HAP-1 (cell line): ENCODE data around the gene SLC37A1.
A peak's percentile ranks its signal among the peaks of the same experiment; 100 is the strongest.

Experiments
- DNase-seq, 2 experiments: peaks; one replicate each; pipeline ENCODE4 v3.0.0-alpha.2; 2016 to 2020; ENCODE audit warnings: low spot score in 2 of 2
- H3K27me3 ChIP-seq: fragments of 250-450 bp; sonication (Bioruptor Pico); 2 replicates; pipeline ENCODE4 v1.5.1; 2020; ENCODE audit warnings: low read depth, mild to moderate bottlenecking, moderate library complexity
- H3K36me3 ChIP-seq: fragments of 250-450 bp; sonication (Bioruptor Pico); replicated peaks from 2 replicates; pipeline ENCODE4 v1.5.1; 2020; ENCODE audit warnings: mild to moderate bottlenecking
- H3K4me1 ChIP-seq: fragments of 250-450 bp; sonication (Bioruptor Pico); 2 replicates; pipeline ENCODE4 v1.5.1; 2020; ENCODE audit warnings: mild to moderate bottlenecking
- H3K4me3 ChIP-seq: fragments of 250-450 bp; sonication (Bioruptor Pico); 2 replicates; pipeline ENCODE4 v1.5.1; 2020; ENCODE audit warnings: mild to moderate bottlenecking, moderate library complexity
- H3K9me3 ChIP-seq: fragments of 250-450 bp; sonication (Bioruptor Pico); 2 replicates; pipeline ENCODE4 v1.5.1; 2020; ENCODE audit warnings: mild to moderate bottlenecking, moderate library complexity
- in situ Hi-C: fragments of 300-500 bp; cut with MboI; formaldehyde crosslinking; loops from 3 replicates; pipeline ENCODE4 v1.14.3; 2020; ENCODE audit warnings: low sequenced_read_pairs, inconsistent platforms, mixed read lengths

SLC37A1 gene

GRCh38 chr21:42583477-42584295 lies 70.0 kb downstream of the SLC37A1 start:
- DNase-seq, result no peak
- H3K36me3 ChIP-seq, result no peaks in the 10 kb centered on the region
- no peaks in the 10 kb centered on the region for H3K27me3 ChIP-seq
- in situ Hi-C loops, result no loop called here
- H3K4me3 ChIP-seq, result no peak overlapping the region
- no peaks in the 10 kb centered on the region for H3K9me3 ChIP-seq
- no peaks in the 10 kb centered on the region for H3K4me1 ChIP-seq

DNA sequence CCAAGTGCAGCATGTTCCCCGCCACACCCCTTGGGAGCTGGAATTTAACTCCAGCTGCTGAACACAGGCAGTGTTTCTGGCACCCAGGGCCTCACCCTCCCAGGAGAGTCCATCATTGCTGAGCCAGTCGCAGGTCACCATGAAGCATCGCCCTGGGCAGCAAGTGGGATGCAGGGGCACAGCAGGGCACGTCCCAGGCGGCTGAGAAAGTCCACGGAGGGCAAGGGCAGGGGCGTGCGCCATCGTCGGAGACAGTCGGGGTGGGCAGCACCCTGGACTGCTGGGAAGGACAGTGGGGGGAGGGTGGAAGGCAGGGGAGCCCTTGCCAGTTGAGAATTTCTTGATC lies 70.6 kb downstream of the SLC37A1 start:
- no peaks in the 10 kb centered on the region for H3K36me3 ChIP-seq
- no peak for DNase-seq
- in situ Hi-C loops, result no loop called here
- no peaks in the 10 kb centered on the region for H3K9me3 ChIP-seq
- H3K27me3 ChIP-seq, result no peaks in the 10 kb centered on the region
- H3K4me1 ChIP-seq, result no peaks in the 10 kb centered on the region
- no peak overlapping the region for H3K4me3 ChIP-seq

DNA sequence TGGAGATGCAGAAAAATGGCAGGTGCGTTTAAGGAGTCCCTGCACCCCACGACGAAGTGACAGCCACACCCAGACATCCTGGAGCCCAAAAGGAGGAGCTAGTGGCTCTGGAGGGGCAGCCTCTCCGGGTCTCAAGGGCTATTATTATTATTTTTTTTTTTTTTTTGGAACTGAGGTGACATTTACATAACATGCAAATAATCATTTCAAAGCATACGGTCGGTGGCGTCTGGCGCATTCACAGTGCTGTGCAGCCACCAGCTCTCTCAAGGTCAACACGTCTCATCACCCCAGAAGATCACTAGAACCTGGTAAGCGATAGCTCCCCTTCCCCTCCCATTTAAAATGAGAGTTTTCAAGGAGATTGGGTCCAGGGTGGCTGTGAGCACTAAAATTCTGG lies 72.2 kb downstream of the SLC37A1 start:
- DNase-seq, result no peak
- no peaks in the 10 kb centered on the region for H3K27me3 ChIP-seq
- in situ Hi-C loops, result no loop called here
- no peaks in the 10 kb centered on the region for H3K36me3 ChIP-seq
- no peaks in the 10 kb centered on the region for H3K4me1 ChIP-seq
- no peaks in the 10 kb centered on the region for H3K9me3 ChIP-seq
- H3K4me3 ChIP-seq, result no peak overlapping the region

GRCh38 chr21:42586406-42586805 lies 72.8 kb downstream of the SLC37A1 start:
- Histone ChIP-seq H3K36me3 (no peaks in the 10 kb centered on the region), H3K27me3 (no peaks in the 10 kb centered on the region), H3K4me1 (no peaks in the 10 kb centered on the region), H3K4me3 (no peak overlapping the region), H3K9me3 (no peaks in the 10 kb centered on the region)
- in situ Hi-C loops, result no loop called here
- no peak for DNase-seq

DNA sequence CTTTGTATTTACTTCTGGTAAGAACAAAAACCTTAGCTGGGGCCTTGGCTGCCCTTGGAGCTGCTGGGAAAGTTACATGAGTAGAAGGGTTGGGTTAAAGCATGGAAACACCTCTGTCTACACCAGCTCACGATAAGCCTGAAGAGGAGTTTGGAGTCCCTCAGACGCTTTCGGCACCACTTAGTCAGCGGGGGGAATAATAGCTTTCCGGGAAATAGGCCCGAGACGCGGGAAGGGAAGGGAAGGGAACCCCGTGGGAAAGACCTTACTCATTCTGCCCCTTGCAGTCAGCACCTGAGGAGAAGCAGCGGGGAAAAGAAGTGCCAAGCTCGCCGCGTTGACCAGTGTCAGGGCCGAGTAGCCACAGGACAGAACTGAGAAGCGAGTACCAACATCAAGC lies 73.4 kb downstream of the SLC37A1 start:
- Histone ChIP-seq H3K36me3 (no peaks in the 10 kb centered on the region), H3K9me3 (no peaks in the 10 kb centered on the region), H3K27me3 (no peaks in the 10 kb centered on the region), H3K4me1 (no peaks in the 10 kb centered on the region), H3K4me3 (no peak overlapping the region)
- in situ Hi-C loops, result no loop called here
- no peak for DNase-seq

DNA sequence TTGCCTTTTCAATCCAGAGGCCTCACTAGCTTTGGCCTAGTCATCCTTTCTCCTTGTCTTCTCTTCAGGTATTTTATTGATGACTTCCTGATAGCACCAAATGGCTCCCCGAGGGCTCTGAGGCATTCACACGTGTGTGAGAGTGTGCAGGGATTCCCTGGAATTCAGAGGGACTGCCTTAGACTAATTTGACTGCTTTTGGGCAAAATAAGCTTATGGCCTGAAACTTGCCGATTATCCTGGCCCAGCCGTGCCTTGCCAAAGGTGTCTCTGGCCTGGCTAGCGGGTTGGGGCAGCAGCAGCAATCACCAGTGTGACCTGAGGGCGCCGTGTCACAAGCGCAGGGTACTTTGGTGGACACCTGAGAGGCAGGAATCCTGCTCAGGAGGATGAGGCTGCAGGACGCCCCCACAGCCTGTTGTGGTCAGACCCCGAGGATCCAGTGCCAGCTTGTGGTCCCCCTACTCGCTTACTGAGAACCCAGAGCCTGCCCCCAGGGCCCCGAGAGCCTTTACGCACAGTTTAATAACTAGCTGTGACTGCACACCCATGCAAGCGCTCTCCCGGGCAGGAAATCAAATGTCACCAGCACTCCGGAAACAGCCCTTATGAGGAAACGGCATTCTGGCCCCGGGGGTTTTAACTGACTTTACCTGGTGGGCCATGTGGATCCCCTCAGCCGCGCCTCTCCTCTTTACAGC lies 76.9 kb downstream of the SLC37A1 start:
- H3K4me3 ChIP-seq, result no peak overlapping the region
- no peaks in the 10 kb centered on the region for H3K27me3 ChIP-seq
- in situ Hi-C loops, result loop anchor here (10.0 kb wide), 1 partner anchor 244 kb away; no protein-coding TSS in a partner anchor
- H3K9me3 ChIP-seq, result no peaks in the 10 kb centered on the region
- no peaks in the 10 kb centered on the region for H3K36me3 ChIP-seq
- H3K4me1 ChIP-seq, result no peaks in the 10 kb centered on the region
- no peak for DNase-seq

- Histone ChIP-seq H3K4me1 (no peaks in the 10 kb centered on the region), H3K27me3 (no peaks in the 10 kb centered on the region), H3K9me3 (no peaks in the 10 kb centered on the region), H3K36me3 (no peaks in the 10 kb centered on the region), H3K4me3 (no peak overlapping the region)
- in situ Hi-C loops, result loop anchor here (10.0 kb wide), 1 partner anchor 243 kb away; no protein-coding TSS in a partner anchor
- DNase-seq, result no peak
Observed at GRCh38 chr21:42591170-42591869, 77.7 kb downstream of the SLC37A1 start.

GRCh38 chr21:42592156-42592820 lies 78.6 kb downstream of the SLC37A1 start:
- in situ Hi-C loops, result loop anchor here (10.0 kb wide), 1 partner anchor 243 kb away; no protein-coding TSS in a partner anchor
- Histone ChIP-seq H3K9me3 (no peaks in the 10 kb centered on the region), H3K4me3 (no peak overlapping the region), H3K4me1 (no peaks in the 10 kb centered on the region), H3K36me3 (no peaks in the 10 kb centered on the region), H3K27me3 (no peaks in the 10 kb centered on the region)
- DNase-seq, result no peak

DNA sequence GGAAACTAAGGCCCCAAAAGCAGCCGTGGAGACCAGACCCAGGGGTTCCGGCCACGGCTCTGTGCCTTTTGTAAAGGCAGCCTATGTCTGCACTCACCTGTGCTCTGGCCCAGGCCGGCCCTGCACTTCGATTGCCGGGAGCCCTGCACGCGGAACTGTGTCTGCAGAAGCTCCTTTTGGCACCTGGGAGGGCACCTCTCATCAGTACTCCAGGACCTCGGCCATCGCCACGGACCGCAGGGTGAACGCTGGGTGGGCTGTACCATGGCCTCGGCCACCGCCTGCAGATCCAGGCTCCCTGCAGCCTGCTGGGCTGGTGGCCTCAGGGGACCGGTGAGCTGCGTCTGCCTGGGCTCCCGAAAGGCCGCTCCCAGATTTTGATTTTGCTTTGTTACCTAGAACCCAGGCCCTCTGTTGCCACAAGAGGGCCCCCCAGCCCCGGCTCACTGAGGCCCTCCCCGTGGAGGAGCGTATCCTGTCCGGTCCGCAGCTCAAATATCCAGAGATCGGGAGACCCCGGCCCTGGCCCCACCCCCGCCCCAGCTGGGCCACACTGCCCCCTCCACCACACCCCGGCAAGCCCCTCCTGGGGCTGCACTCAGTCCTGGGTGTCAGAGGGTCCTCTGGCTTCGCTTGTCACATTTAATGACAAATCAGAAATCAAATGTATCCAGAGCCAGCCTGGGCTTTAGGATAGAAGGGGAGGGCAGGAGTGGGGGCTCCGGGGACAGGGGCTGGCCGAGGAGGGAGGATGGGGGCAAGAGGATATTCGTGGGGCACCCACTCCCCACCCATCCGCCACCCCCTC lies 79.6 kb downstream of the SLC37A1 start:
- no peaks in the 10 kb centered on the region for H3K4me1 ChIP-seq
- no peak overlapping the region for H3K4me3 ChIP-seq
- H3K9me3 ChIP-seq, result no peaks in the 10 kb centered on the region
- DNase-seq, result peak; percentile 45 to 83
- H3K27me3 ChIP-seq, result no peaks in the 10 kb centered on the region; the same call in 1 of the 2 replicates
- in situ Hi-C loops, result loop anchor here (10.0 kb wide), 1 partner anchor 242 kb away; no protein-coding TSS in a partner anchor
- H3K36me3 ChIP-seq, result no peaks in the 10 kb centered on the region

DNA sequence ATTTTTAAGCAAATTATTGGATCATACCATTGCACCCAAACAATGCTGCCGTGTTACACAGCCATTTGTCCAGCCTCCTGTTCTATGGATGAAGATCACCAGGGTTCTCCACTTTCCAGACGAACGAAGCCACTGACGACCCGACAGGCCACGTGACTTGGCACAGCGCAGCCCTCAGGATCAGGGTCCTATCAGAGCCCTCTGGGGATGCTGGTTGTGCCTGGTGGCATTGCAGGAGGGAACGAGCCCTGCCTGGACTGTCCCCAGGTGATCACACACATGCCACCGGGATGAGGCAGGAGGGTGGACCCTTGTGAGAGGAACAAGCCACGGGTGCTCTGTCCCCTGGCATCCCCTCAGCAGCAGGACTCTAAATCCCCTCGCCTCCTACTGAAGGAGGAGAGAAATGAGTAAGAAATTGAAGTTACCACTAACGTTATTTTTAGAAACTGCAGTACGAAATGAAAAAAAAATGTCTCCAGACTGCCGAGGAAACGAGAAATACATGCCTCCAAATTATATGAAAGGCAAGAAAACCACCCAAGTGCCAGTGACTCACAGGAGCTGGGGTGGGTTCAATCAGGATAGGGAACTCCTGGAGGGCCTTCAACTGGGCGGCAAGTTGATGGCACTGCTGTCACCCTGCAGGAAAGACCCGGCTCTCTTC lies 81.1 kb downstream of the SLC37A1 start:
- in situ Hi-C loops, result loop anchor here (10.0 kb wide), 1 partner anchor 240 kb away; no protein-coding TSS in a partner anchor

DNA sequence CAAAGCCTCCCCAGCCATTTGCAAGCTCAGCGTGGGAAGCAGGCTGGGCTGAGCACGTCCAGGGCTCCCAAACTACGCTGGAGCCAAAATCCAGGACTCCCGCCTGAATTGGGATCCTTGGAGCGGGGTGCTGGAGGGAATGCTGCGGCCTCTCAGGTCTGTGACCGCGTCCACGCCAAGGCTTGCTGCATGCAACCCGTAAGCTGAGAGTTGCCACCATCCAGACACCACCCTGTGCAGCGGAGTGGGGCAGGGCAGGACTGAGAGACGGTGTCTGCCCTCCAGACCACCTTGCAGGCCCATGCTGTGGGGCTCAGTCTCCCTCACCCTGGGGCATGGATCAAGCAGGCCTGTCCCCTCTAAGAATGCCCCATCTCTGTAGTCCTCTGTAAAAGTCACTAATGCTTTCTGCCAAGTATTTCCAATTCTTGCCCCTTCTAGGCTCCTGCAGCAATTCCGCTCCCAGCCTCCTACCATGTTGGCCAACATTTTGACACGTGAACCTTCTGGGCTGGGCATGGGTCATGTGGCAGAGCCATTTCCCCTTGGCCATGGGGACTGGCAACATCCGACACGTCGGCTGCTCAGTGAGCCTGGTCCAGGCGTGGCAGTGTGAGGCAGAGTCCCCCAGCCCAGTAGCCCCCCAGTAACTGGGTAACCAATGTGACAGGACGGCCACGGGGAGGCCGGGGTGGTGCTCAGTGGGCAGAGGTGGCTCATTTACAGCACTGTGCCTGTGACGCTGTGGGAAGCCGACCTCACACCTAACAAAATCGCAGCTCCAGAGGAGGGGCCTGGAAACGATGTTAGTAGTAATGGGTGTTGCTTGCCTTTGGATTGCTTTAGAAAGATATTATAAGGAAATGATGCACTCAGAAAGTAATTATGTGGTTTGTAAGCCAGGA lies 81.9 kb downstream of the SLC37A1 start:
- in situ Hi-C loops, result loop anchor here (10.0 kb wide), 1 partner anchor 239 kb away; no protein-coding TSS in a partner anchor
- Histone ChIP-seq H3K9me3 (no peaks in the 10 kb centered on the region), H3K27me3 (no peaks in the 10 kb centered on the region; the same call in 1 of the 2 replicates), H3K4me1 (no peaks in the 10 kb centered on the region), H3K36me3 (no peaks in the 10 kb centered on the region), H3K4me3 (no peak overlapping the region)
- DNase-seq, result no peak

More for the DNA sequence above, 81.1 kb downstream of the SLC37A1 start:
- Histone ChIP-seq H3K27me3 (no peaks in the 10 kb centered on the region; the same call in 1 of the 2 replicates), H3K4me1 (no peaks in the 10 kb centered on the region), H3K9me3 (no peaks in the 10 kb centered on the region), H3K36me3 (no peaks in the 10 kb centered on the region), H3K4me3 (no peak overlapping the region)
- DNase-seq, result no peak
